Loucy (cell line): Measurements from ENCODE around the gene STRIP2.

ENCODE experiments used
- EZH2phosphoT487 ChIP-seq: fragments of 200-600 bp; IDR thresholded peaks from 2 replicates; pipeline ENCODE4 v1.6.1; 2018; ENCODE audit warnings: antibody characterized with exemption, mild to moderate bottlenecking, moderate library complexity, borderline replicate concordance
- TF ChIP-seq, protein P1 (sequence below): fragments of 200-600 bp; sonication (generic); conservative IDR thresholded peaks from 2 replicates; pipeline ENCODE4 v1.5.1; 2014; ENCODE audit warnings: mild to moderate bottlenecking, antibody characterized with exemption, low read length

DNA sequence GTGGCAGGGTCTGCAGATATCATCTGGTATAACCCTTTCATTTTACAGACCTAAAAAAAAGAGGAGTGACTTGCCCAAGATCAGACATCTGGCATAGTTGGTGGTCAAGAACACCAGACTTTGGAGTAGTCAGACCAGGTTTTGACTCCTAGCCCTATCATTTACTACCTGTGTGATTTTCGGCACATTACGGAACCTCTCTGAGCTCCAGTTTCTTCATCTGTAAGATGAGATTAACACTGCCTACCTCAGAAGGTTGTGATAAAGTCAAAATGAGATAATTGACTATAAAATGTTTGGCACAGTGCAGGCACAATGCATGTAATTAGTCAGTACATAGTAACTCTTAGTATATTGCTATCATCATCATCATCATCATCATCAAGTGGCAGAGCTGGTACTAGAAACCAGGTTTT lies 1.2 kb downstream of the STRIP2 start:
- TF ChIP-seq, protein P1, sequence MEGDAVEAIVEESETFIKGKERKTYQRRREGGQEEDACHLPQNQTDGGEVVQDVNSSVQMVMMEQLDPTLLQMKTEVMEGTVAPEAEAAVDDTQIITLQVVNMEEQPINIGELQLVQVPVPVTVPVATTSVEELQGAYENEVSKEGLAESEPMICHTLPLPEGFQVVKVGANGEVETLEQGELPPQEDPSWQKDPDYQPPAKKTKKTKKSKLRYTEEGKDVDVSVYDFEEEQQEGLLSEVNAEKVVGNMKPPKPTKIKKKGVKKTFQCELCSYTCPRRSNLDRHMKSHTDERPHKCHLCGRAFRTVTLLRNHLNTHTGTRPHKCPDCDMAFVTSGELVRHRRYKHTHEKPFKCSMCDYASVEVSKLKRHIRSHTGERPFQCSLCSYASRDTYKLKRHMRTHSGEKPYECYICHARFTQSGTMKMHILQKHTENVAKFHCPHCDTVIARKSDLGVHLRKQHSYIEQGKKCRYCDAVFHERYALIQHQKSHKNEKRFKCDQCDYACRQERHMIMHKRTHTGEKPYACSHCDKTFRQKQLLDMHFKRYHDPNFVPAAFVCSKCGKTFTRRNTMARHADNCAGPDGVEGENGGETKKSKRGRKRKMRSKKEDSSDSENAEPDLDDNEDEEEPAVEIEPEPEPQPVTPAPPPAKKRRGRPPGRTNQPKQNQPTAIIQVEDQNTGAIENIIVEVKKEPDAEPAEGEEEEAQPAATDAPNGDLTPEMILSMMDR = no peak
- TF ChIP-seq EZH2phosphoT487 = no peak
